WTC11 (cell line): Measurements from ENCODE around the gene CATSPERE.
"Not testable (repeated sequence)": the region's sequence is repeated elsewhere in the genome, so short reads cannot be mapped to it uniquely, and the experiment has no call there.

ENCODE experiments used
- ATF2 ChIP-seq: sonication (generic); formaldehyde crosslinking; IDR thresholded peaks from 2 replicates; pipeline ENCODE4 v1.8.1; 2022; ENCODE audit warnings: low read depth, missing genetic modification reagents, borderline replicate concordance
- ATF3 ChIP-seq: sonication (generic); formaldehyde crosslinking; conservative IDR thresholded peaks from 2 replicates; pipeline ENCODE4 v1.8.1; 2022; ENCODE audit warnings: mild to moderate bottlenecking, missing genetic modification reagents
- CTCF ChIP-seq: fragments of 200-600 bp; IDR thresholded peaks from 2 replicates; pipeline ENCODE4 v1.8.0; 2022; ENCODE audit warnings: antibody characterized with exemption
- ELF4 ChIP-seq: sonication (generic); formaldehyde crosslinking; IDR thresholded peaks from 2 replicates; pipeline ENCODE4 v1.8.1; 2022; ENCODE audit warnings: low read depth, mild to moderate bottlenecking, moderate library complexity, missing genetic modification reagents
- FOXK1 ChIP-seq: sonication (generic); formaldehyde crosslinking; IDR thresholded peaks from 2 replicates; pipeline ENCODE4 v1.8.0; 2022; ENCODE audit warnings: mild to moderate bottlenecking, moderate library complexity, missing genetic modification reagents
- MAX ChIP-seq: sonication (generic); formaldehyde crosslinking; IDR thresholded peaks from 2 replicates; pipeline ENCODE4 v1.8.0; 2022; ENCODE audit warnings: mild to moderate bottlenecking, missing genetic modification reagents
- MYBL2 ChIP-seq: sonication (generic); formaldehyde crosslinking; IDR thresholded peaks from 2 replicates; pipeline ENCODE4 v1.8.1; 2023; ENCODE audit warnings: mild to moderate bottlenecking, moderate library complexity, missing genetic modification reagents
- NR1H2 ChIP-seq: sonication (generic); formaldehyde crosslinking; IDR thresholded peaks from 2 replicates; pipeline ENCODE4 v1.9.0; 2021; ENCODE audit warnings: mild to moderate bottlenecking, moderate library complexity, missing genetic modification reagents
- NR2C2 ChIP-seq: sonication (generic); formaldehyde crosslinking; IDR thresholded peaks from 2 replicates; pipeline ENCODE4 v1.8.0; 2022; ENCODE audit warnings: mild to moderate bottlenecking, missing genetic modification reagents
- TCF7 ChIP-seq: sonication (generic); formaldehyde crosslinking; IDR thresholded peaks from 2 replicates; pipeline ENCODE4 v1.8.0; 2022; ENCODE audit warnings: mild to moderate bottlenecking, low read depth, missing genetic modification reagents, moderate library complexity
- TEAD1 ChIP-seq: sonication (generic); formaldehyde crosslinking; IDR thresholded peaks from 2 replicates; pipeline ENCODE4 v1.8.0; 2022; ENCODE audit warnings: mild to moderate bottlenecking, missing genetic modification reagents

- not testable (repeated sequence) for TF ChIP-seq NR1H2 (CRISPR knock-in tag); TCF7 (CRISPR knock-in tag); ELF4 (CRISPR knock-in tag); TEAD1; ATF3 (CRISPR knock-in tag); CTCF; ATF2; MYBL2; NR2C2 (CRISPR knock-in tag); FOXK1; MAX (CRISPR knock-in tag)
Observed at GRCh38 chr1:244682087-244682486, 221.0 kb downstream of the CATSPERE start.
